HepG2 (cell line): Measurements from ENCODE around the gene CYRIA. TPM values are rescaled to one million over a fixed set of nuclear protein-coding genes. Genes with fewer than 3 reads are reported as not detected.

Experiments
- ATAC-seq: fragments of 200-7000 bp; cut with Tn5 transposase; 3 replicates; pipeline ENCODE4 v1.9.1; 2020; ENCODE audit warnings: mild to moderate bottlenecking, moderate library complexity
- BruUV-seq: library from RNA; stranded (reverse); fragments of 400-500 nt; replicated peaks from 2 replicates; lab custom pipeline; 2021; lab: Mats Ljungman, UMichigan
- CTCF ChIA-PET: fragments of 300-600 bp; formaldehyde crosslinking; extraction: SDS; loops from one replicate; lab custom pipeline; 2021; ENCODE audit warnings: low total read pairs, inconsistent platforms, low intra/inter-chr PET ratio; lab: Yijun Ruan, JAX
- POLR2A ChIA-PET: fragments of 350-600 bp; sonication (Branson Sonifier 250); formaldehyde crosslinking; loops from one replicate; lab custom pipeline; 2020; ENCODE audit warnings: antibody characterized with exemption, inconsistent platforms; lab: Yijun Ruan, JAX
- DNase-seq: peaks from one replicate; pipeline ENCODE4 v3.0.0-alpha.2; 2015; ENCODE audit warnings: low spot score
- FAIRE-seq: peaks from 3 replicates; lab custom pipeline; 2011; peaks lifted over from hg19 to GRCh38; lab: Jason Lieb, UNC
- H2AFZ ChIP-seq: one replicate; pipeline ENCODE4 v1.6.1; 2011; ENCODE audit warnings: low read length, inconsistent platforms
- H3K27ac ChIP-seq: fragments of 300-600 bp; 3 replicates; pipeline ENCODE4 v1.8.0; 2011; ENCODE audit warnings: mixed run types, mild to moderate bottlenecking, mixed read lengths, low read length, inconsistent platforms; ENCODE audit not compliant: insufficient read depth; ENCODE audit errors: extremely low read length
- H3K27me3 ChIP-seq, 2 experiments: fragments of 200-600 bp in 1 of 2; 2 replicates in 1 of 2; 3 replicates in 1 of 2; pipeline versions ENCODE4 v1.6.0 to v1.8.0; 2011; ENCODE audit warnings: low read length in 2 of 2, mild to moderate bottlenecking in 2 of 2, moderate library complexity in 2 of 2, inconsistent platforms in 1 of 2; ENCODE audit not compliant: insufficient read depth in 2 of 2, control insufficient read depth in 1 of 2
- H3K36me3 ChIP-seq, 2 experiments: fragments of 200-600 bp in 1 of 2; replicated peaks in 1 of 2; 2 replicates in 1 of 2; 3 replicates in 1 of 2; pipeline versions ENCODE4 v1.5.1 to v1.8.0; 2011; ENCODE audit warnings: low read length in 2 of 2, inconsistent platforms in 1 of 2; ENCODE audit not compliant: insufficient read depth in 2 of 2, control insufficient read depth in 1 of 2
- H3K4me1 ChIP-seq: 2 replicates; pipeline ENCODE4 v1.5.1; 2012; ENCODE audit warnings: low read length, inconsistent platforms; ENCODE audit not compliant: insufficient read depth
- H3K4me2 ChIP-seq: 2 replicates; pipeline ENCODE4 v1.6.0; 2011; ENCODE audit warnings: low read depth, low read length, inconsistent platforms
- H3K4me3 ChIP-seq, 3 experiments: fragments of 200-600 bp in 1 of 3; sonication (generic), shearing (Covaris generic) in 1 of 3; replicated peaks in 1 of 3; 2 replicates each; pipeline ENCODE4 v1.5.1; 2011 to 2016; ENCODE audit warnings: low read length in 3 of 3, inconsistent platforms in 2 of 3, low read depth in 2 of 3, mild to moderate bottlenecking in 2 of 3, control low read depth in 1 of 3, mixed read lengths in 1 of 3; ENCODE audit not compliant: insufficient read depth in 1 of 3
- H3K79me2 ChIP-seq: one replicate; pipeline ENCODE4 v1.6.1; 2011; ENCODE audit warnings: low read length, inconsistent platforms; ENCODE audit not compliant: insufficient read depth
- H3K9ac ChIP-seq: 2 replicates; pipeline ENCODE4 v1.6.0; 2011; ENCODE audit warnings: mild to moderate bottlenecking, low read depth, low read length, inconsistent platforms; ENCODE audit not compliant: insufficient read depth
- H3K9me3 ChIP-seq: 2 replicates; pipeline ENCODE4 v1.5.1; 2012; ENCODE audit warnings: mild to moderate bottlenecking, low read length
- H4K20me1 ChIP-seq: 2 replicates; pipeline ENCODE4 v1.6.0; 2011; ENCODE audit warnings: inconsistent platforms, mild to moderate bottlenecking, low read length, moderate library complexity; ENCODE audit not compliant: insufficient read depth
- ATF7 ChIP-seq, 2 experiments: fragments of 450-650 bp in 1 of 2; sonication (generic) in 1 of 2; formaldehyde crosslinking in 1 of 2; IDR thresholded peaks; 2 replicates each; pipeline versions ENCODE4 v1.4.0 to v1.6.1; 2016 to 2020; ENCODE audit warnings: antibody characterized with exemption in 1 of 2, mild to moderate bottlenecking in 1 of 2, missing genetic modification reagents in 1 of 2
- DNMT3B ChIP-seq: conservative IDR thresholded peaks from 2 replicates; pipeline ENCODE4 v1.6.1; 2016; ENCODE audit warnings: missing biosample characterization, control low read depth
- ETS1 ChIP-seq: sonication (generic); formaldehyde crosslinking; IDR thresholded peaks from 2 replicates; pipeline ENCODE4 v1.4.0; 2020; ENCODE audit warnings: missing genetic modification reagents
- FLYWCH1 ChIP-seq: sonication (generic); formaldehyde crosslinking; IDR thresholded peaks from 2 replicates; pipeline ENCODE4 v1.8.1; 2023; ENCODE audit warnings: mild to moderate bottlenecking, missing genetic modification reagents
- KAT7 ChIP-seq: IDR thresholded peaks from 2 replicates; pipeline ENCODE4 v1.6.1; 2018; ENCODE audit warnings: borderline replicate concordance, missing compliant biosample characterization
- NONO ChIP-seq, 2 experiments: fragments of 450-650 bp in 1 of 2; sonication (generic) in 1 of 2; formaldehyde crosslinking in 1 of 2; IDR thresholded peaks in 1 of 2; conservative IDR thresholded peaks in 1 of 2; 2 replicates each; pipeline versions ENCODE4 v1.6.1 to v1.8.0; 2017 to 2022; ENCODE audit warnings: mild to moderate bottlenecking in 1 of 2, missing genetic modification reagents in 1 of 2, moderate library complexity in 1 of 2
- PHF21A ChIP-seq: sonication (generic); formaldehyde crosslinking; IDR thresholded peaks from 2 replicates; pipeline ENCODE4 v1.5.0; 2020; ENCODE audit warnings: mild to moderate bottlenecking, missing genetic modification reagents
- POLR2AphosphoS5 ChIP-seq: IDR thresholded peaks from 2 replicates; pipeline ENCODE4 v1.6.1; 2012; ENCODE audit warnings: low read depth, low read length
- SP4 ChIP-seq: sonication (generic); formaldehyde crosslinking; IDR thresholded peaks from 2 replicates; pipeline ENCODE4 v1.8.1; 2023; ENCODE audit warnings: mild to moderate bottlenecking, missing genetic modification reagents
- SRSF1 ChIP-seq: fragments of 200-400 bp; formaldehyde crosslinking; optimal IDR thresholded peaks from 2 replicates; pipeline ENCODE3; 2017; ENCODE audit warnings: mild to moderate bottlenecking, low read depth, low read length, moderate library complexity
- STAG1 ChIP-seq: sonication (generic); formaldehyde crosslinking; IDR thresholded peaks from 2 replicates; pipeline ENCODE4 v1.4.0; 2020; ENCODE audit warnings: missing genetic modification reagents
- THAP8 ChIP-seq: sonication (generic); formaldehyde crosslinking; IDR thresholded peaks from 2 replicates; pipeline ENCODE4 v1.5.1; 2020; ENCODE audit warnings: missing genetic modification reagents, mild to moderate bottlenecking, borderline replicate concordance
- ZBTB37 ChIP-seq: sonication (generic); formaldehyde crosslinking; IDR thresholded peaks from 2 replicates; pipeline ENCODE4 v1.4.0; 2020; ENCODE audit warnings: mild to moderate bottlenecking, missing genetic modification reagents
- ZEB1 ChIP-seq: IDR thresholded peaks from 2 replicates; pipeline ENCODE4 v1.6.1; 2012; ENCODE audit warnings: mild to moderate bottlenecking, low read depth, inconsistent platforms; ENCODE audit not compliant: insufficient replicate concordance
- ZFY ChIP-seq: sonication (generic); formaldehyde crosslinking; IDR thresholded peaks from 2 replicates; pipeline ENCODE4 v1.4.0; 2020; ENCODE audit warnings: missing genetic modification reagents
- ZNF280D ChIP-seq: sonication (generic); formaldehyde crosslinking; IDR thresholded peaks from 2 replicates; pipeline ENCODE4 v1.5.1; 2020; ENCODE audit warnings: mild to moderate bottlenecking, missing genetic modification reagents
- ZNF451 ChIP-seq: sonication (generic); formaldehyde crosslinking; IDR thresholded peaks from 2 replicates; pipeline ENCODE4 v1.5.0; 2020; ENCODE audit warnings: mild to moderate bottlenecking, missing genetic modification reagents
- ZNF556 ChIP-seq: sonication (generic); formaldehyde crosslinking; IDR thresholded peaks from 2 replicates; pipeline ENCODE4 v1.4.0; 2020; ENCODE audit warnings: mild to moderate bottlenecking, missing genetic modification reagents, borderline replicate concordance
- ZNF589 ChIP-seq: sonication (generic); formaldehyde crosslinking; conservative IDR thresholded peaks from 2 replicates; pipeline ENCODE4 v1.8.0; 2022; ENCODE audit warnings: mild to moderate bottlenecking, moderate library complexity, missing genetic modification reagents
- WGBS: methylation state at CpG from one replicate; pipeline ENCODE4 v1.1.6; 2017; ENCODE audit warnings: low lambda C conversion rate; 5-methylcytosine and 5-hydroxymethylcytosine counted together
- in situ Hi-C: cut with HindIII; loops from 2 replicates; pipeline ENCODE4 v1.10.0; 2017; ENCODE audit warnings: low pct_unique_long_range_greater_than_20kb; ENCODE audit not compliant: extremely low pct_ligation_motif_present
- intact Hi-C: fragments of 100-400 bp; cut with micrococcal nuclease; formaldehyde crosslinking; loops from one replicate; pipeline ENCODE4 v1.10.0; 2022; ENCODE audit not compliant: unreplicated experiment
- polyA plus RNA-seq, 8 experiments: library from polyadenylated mRNA; depleted of rRNA in 3 of 8; stranded (reverse) in 7 of 8; unstranded in 1 of 8; fragments of >200 nt; fragmentation: Illumina TruSeq in 4 of 8; extraction: Trizol in 4 of 8; gene quantifications; 2 replicates each; pipeline versions ENCODE4 v1.2.1 to v1.2.3, GENCODE V29; 2011 to 2016; ENCODE audit warnings: low read depth in 4 of 8, missing spikeins in 1 of 8, mixed read lengths in 1 of 8; ENCODE audit not compliant: insufficient read depth in 1 of 8
- total RNA-seq, 5 experiments: library from RNA; depleted of rRNA; stranded (reverse); fragments of >200 nt; fragmentation: Illumina TruSeq; extraction: Trizol; gene quantifications; 2 replicates each; pipeline ENCODE4 v1.2.3, GENCODE V29; 2016; ENCODE audit warnings: low read depth in 1 of 5

CYRIA gene
- total and polyA plus RNA-seq, 2 of the 13 experiments (the other 11 are each of a cell fraction or from before 2014, with no cell fraction given) = 0.09 TPM; not detected in 1

- no peak for TF ChIP-seq ZNF280D (CRISPR knock-in tag)
- TF ChIP-seq ZNF589 = no peak
- TF ChIP-seq PHF21A (CRISPR knock-in tag) = no peak
- TF ChIP-seq ZBTB37 (CRISPR knock-in tag) = no peak
Measured at GRCh38 chr2:16629770-16630169, 35.9 kb downstream of the CYRIA start (continued).

- Histone ChIP-seq H3K4me1 (no peaks in the 10 kb centered on the region), H2AFZ (no peak overlapping the region), H3K36me3 (no peaks in the 10 kb centered on the region), H3K9me3 (no peaks in the 10 kb centered on the region), H4K20me1 (no peaks in the 10 kb centered on the region), H3K4me3 (no peak overlapping the region), H3K79me2 (no peaks in the 10 kb centered on the region), H3K27me3 (peaks cover 0 to 11% of the 10 kb centered on the region in 2 experiments; a peak in 2 of 5 replicates), H3K9ac (no peak overlapping the region), H3K4me2 (no peak overlapping the region), H3K27ac (no peak overlapping the region)
- no peak for TF ChIP-seq ATF7 (IDR thresholded peaks at IDR 0.05)
- no peak for TF ChIP-seq ATF7 (CRISPR knock-in tag; IDR thresholded peaks at IDR 0.05)
- TF ChIP-seq POLR2AphosphoS5 = no peak
- TF ChIP-seq ETS1 (CRISPR knock-in tag) = no peak
- TF ChIP-seq NONO (IDR thresholded peaks at IDR 0.05) = no peak
- TF ChIP-seq NONO (CRISPR knock-in tag; conservative IDR thresholded peaks at IDR 0.05) = no peak
- TF ChIP-seq SP4 (CRISPR knock-in tag) = no peak
- TF ChIP-seq ZFY (CRISPR knock-in tag) = no peak
- no peak for TF ChIP-seq STAG1 (CRISPR knock-in tag)
- no peak for TF ChIP-seq SRSF1
- TF ChIP-seq THAP8 (CRISPR knock-in tag) = no peak
- TF ChIP-seq DNMT3B (CRISPR knock-in tag) = no peak
- no peak for TF ChIP-seq ZEB1
- TF ChIP-seq ZNF451 (CRISPR knock-in tag) = no peak
- no peak for TF ChIP-seq ZNF556 (CRISPR knock-in tag)
- no peak for TF ChIP-seq KAT7
- no peak for TF ChIP-seq FLYWCH1 (CRISPR knock-in tag)
- ChIA-PET CTCF (no interaction called here), POLR2A (no interaction called here)
- intact Hi-C loops (no loop called here), in situ Hi-C loops (no loop called here)
- ATAC-seq = no peak
- WGBS = 0% methylated on average over 3 of the region's 5 CpGs
- no peak for FAIRE-seq
- no peak for DNase-seq
- BruUV-seq = no TSS peak
Measured at GRCh38 chr2:16629044-16629443, 36.6 kb downstream of the CYRIA start.
